Measurements from ENCODE around the gene TSPEAR. TPM values are rescaled to one million over a fixed set of nuclear protein-coding genes. Genes with fewer than 3 reads are reported as not detected.

The TSPEAR gene
- polyA plus RNA-seq, 1 experiment, result not detected

GRCh38 chr21:44590311-44590721 is 121.1 kb downstream of the TSPEAR start:
- H3K4me3 ChIP-seq (ENCODE audit: low read depth, low read length), result no peak overlapping the region
- POLR2A ChIA-PET, result no interaction called here
- DNase-seq (ENCODE audit: low read depth), result no peak
- TF ChIP-seq CTCF (IDR thresholded peaks at IDR 0.05; ENCODE audit: insufficient read depth, low read depth, low read length), result no peak
- H3K36me3 ChIP-seq (ENCODE audit: control insufficient read depth, insufficient read depth, low read length), result no peaks in the 10 kb centered on the region
- H3K27me3 ChIP-seq (ENCODE audit: control insufficient read depth, insufficient read depth, low read length), result peaks cover 4% of the 10 kb centered on the region; the same call in 1 of the 2 replicates
- CTCF ChIA-PET, result no interaction called here

- DNase-seq (ENCODE audit: low read depth), result no peak
- Histone ChIP-seq H3K36me3 (ENCODE audit: control insufficient read depth, insufficient read depth, low read length) (no peaks in the 10 kb centered on the region), H3K27me3 (ENCODE audit: control insufficient read depth, insufficient read depth, low read length) (peaks cover 4% of the 10 kb centered on the region; the same call in 1 of the 2 replicates), H3K4me3 (ENCODE audit: low read depth, low read length) (no peak overlapping the region)
- no peak for TF ChIP-seq CTCF (IDR thresholded peaks at IDR 0.05; ENCODE audit: insufficient read depth, low read depth, low read length)
- CTCF ChIA-PET, result no interaction called here
- POLR2A ChIA-PET, result no interaction called here
These were observed 121.6 kb downstream of the TSPEAR start for GRCh38 chr21:44589586-44590305.

- no peak for TF ChIP-seq CTCF (IDR thresholded peaks at IDR 0.05; ENCODE audit: insufficient read depth, low read depth, low read length)
- Histone ChIP-seq H3K36me3 (ENCODE audit: control insufficient read depth, insufficient read depth, low read length) (no peaks in the 10 kb centered on the region), H3K4me3 (ENCODE audit: low read depth, low read length) (no peak overlapping the region), H3K27me3 (ENCODE audit: control insufficient read depth, insufficient read depth, low read length) (peaks cover 4% of the 10 kb centered on the region; the same call in 1 of the 2 replicates)
- ChIA-PET POLR2A (no interaction called here), CTCF (no interaction called here)
- no peak for DNase-seq (ENCODE audit: low read depth)
These were observed 122.3 kb downstream of the TSPEAR start for GRCh38 chr21:44589094-44589493.

GRCh38 chr21:44585892-44586291 is 125.5 kb downstream of the TSPEAR start:
- Histone ChIP-seq H3K36me3 (ENCODE audit: control insufficient read depth, insufficient read depth, low read length) (no peaks in the 10 kb centered on the region), H3K4me3 (ENCODE audit: low read depth, low read length) (no peak overlapping the region), H3K27me3 (ENCODE audit: control insufficient read depth, insufficient read depth, low read length) (no peaks in the 10 kb centered on the region)
- DNase-seq (ENCODE audit: low read depth), result no peak
- CTCF ChIA-PET, result no interaction called here
- no peak for TF ChIP-seq CTCF (IDR thresholded peaks at IDR 0.05; ENCODE audit: insufficient read depth, low read depth, low read length)
- POLR2A ChIA-PET, result no interaction called here

- POLR2A ChIA-PET, result no interaction called here
- no peak overlapping the region for H3K4me3 ChIP-seq (ENCODE audit: low read depth, low read length)
- no peaks in the 10 kb centered on the region for H3K36me3 ChIP-seq (ENCODE audit: control insufficient read depth, insufficient read depth, low read length)
- no peak for TF ChIP-seq CTCF (IDR thresholded peaks at IDR 0.05; ENCODE audit: insufficient read depth, low read depth, low read length)
- CTCF ChIA-PET, result no interaction called here
- DNase-seq (ENCODE audit: low read depth), result no peak
- H3K27me3 ChIP-seq (ENCODE audit: control insufficient read depth, insufficient read depth, low read length), result no peaks in the 10 kb centered on the region
These were observed 127.6 kb downstream of the TSPEAR start for GRCh38 chr21:44583800-44584147.

Measured in BJ (cell line).